ENCODE data around the gene CYP4F2. TPM values are rescaled to one million over a fixed set of nuclear protein-coding genes. Genes with fewer than 3 reads are reported as not detected.

Gene CYP4F2
- total and polyA plus RNA-seq, 9 of the 15 experiments (the other 6 are each of a cell fraction or from before 2014, with no cell fraction given), result 0.10 to 0.56 (median 0.32) TPM; not detected in 2

GRCh38 chr19:15843203-15843893 is 54.5 kb downstream of the CYP4F2 start:
- intact Hi-C loops (cut with micrococcal nuclease), result loop anchor here (10.0 kb wide), 1 partner anchor 341 kb away; the partner anchor contains the start of gene FAM32A
- POLR2A ChIA-PET, result interaction anchor here (0.5 to 1.4 kb wide), 5 partner anchors 9 to 1214 kb away, joined by 3 to 6 read pairs (median 5); no protein-coding TSS in a partner anchor

More at GRCh38 chr19:15843203-15843893, 54.5 kb downstream of the CYP4F2 start:
- FAIRE-seq (no peak), ATAC-seq (no peak), DNase-seq (ENCODE audit: extremely low read depth in 1 of 4, low spot score in 3 of 4) (no peak)
- peaks cover 3% of the 10 kb centered on the region; the same call in 2 of the 3 replicates for H3K79me2 ChIP-seq (ENCODE audit: control insufficient read depth, insufficient read depth, low read length)
- H4K20me1 ChIP-seq (replicated peaks; ENCODE audit: control insufficient read depth, insufficient read depth, low read length), result no peaks in the 10 kb centered on the region
- no peak overlapping the region for H3K4me3 ChIP-seq
- H3K4me2 ChIP-seq (ENCODE audit: insufficient read depth, low read length), result no peak overlapping the region
- TF ChIP-seq TCF7 (IDR thresholded peaks at IDR 0.05; ENCODE audit: borderline replicate concordance) (no peak), NFE2 (IDR thresholded peaks at IDR 0.05; ENCODE audit: low read depth) (no peak), HES1 (IDR thresholded peaks at IDR 0.05; ENCODE audit: low read depth) (no peak), PRPF4 (IDR thresholded peaks at IDR 0.05; ENCODE audit: insufficient read depth, low read depth, low read length, poor library complexity, severe bottlenecking) (no peak), PREB (CRISPR knock-in tag; IDR thresholded peaks at IDR 0.05) (no peak), PHTF2 (CRISPR knock-in tag; IDR thresholded peaks at IDR 0.05) (no peak), ZNF507 (tag; conservative IDR thresholded peaks at IDR 0.05) (no peak), ZKSCAN3 (CRISPR knock-in tag; IDR thresholded peaks at IDR 0.05) (no peak), SP2 (IDR thresholded peaks at IDR 0.05; ENCODE audit: extremely low read depth, low read depth, low read length, poor library complexity, severe bottlenecking) (no peak), ATF4 (CRISPR knock-in tag; IDR thresholded peaks at IDR 0.05) (no peak), JUN (IDR thresholded peaks at IDR 0.05; ENCODE audit: borderline replicate concordance, low read depth, low read length) (no peak), JUN (CRISPR knock-in tag; IDR thresholded peaks at IDR 0.05; ENCODE audit: borderline replicate concordance) (no peak)
- 5% methylated on average over 5 of the region's 5 CpGs for WGBS (ENCODE audit: insufficient coverage, low coverage, missing lambda C conversion rate)
- no TSS peak for BruUV-seq (replicated peaks)
- peaks cover 3% of the 10 kb centered on the region for H3K9me1 ChIP-seq (ENCODE audit: control insufficient read depth, insufficient read depth, low read length)
- no peaks in the 10 kb centered on the region for H3K27me3 ChIP-seq (ENCODE audit: control insufficient read depth in 2 of 2, insufficient read depth in 2 of 2, low read length in 2 of 2)
- H3K36me3 ChIP-seq (ENCODE audit: control insufficient read depth, insufficient read depth, low read length), result no peaks in the 10 kb centered on the region
- in situ Hi-C loops (cut with MboI), result no loop called here
- H3K4me1 ChIP-seq (replicated peaks in 1 of 2; ENCODE audit: control insufficient read depth in 2 of 2, insufficient read depth in 2 of 2, low read length in 2 of 2), result peaks cover 24 to 39% of the 10 kb centered on the region in 2 experiments
- H3K9me3 ChIP-seq (replicated peaks; ENCODE audit: control insufficient read depth, insufficient read depth, low read depth, low read length), result no peaks in the 10 kb centered on the region
- no peak overlapping the region for H3K27ac ChIP-seq (ENCODE audit: extremely low read depth, low read depth, low read length)
- no peak overlapping the region for H3K9ac ChIP-seq (ENCODE audit: insufficient read depth in 1 of 2, low read depth in 2 of 2, low read length in 2 of 2)
- CTCF ChIA-PET (ENCODE audit: low intra/inter-chr PET ratio), result no interaction called here
- peak overlapping the region; percentile 37; the same call in 1 of the 2 replicates for H2AFZ ChIP-seq (ENCODE audit: low read depth, low read length)

Measured in K562 (cell line).